OCI-LY3 (cell line): Measurements from ENCODE around the gene MUSTN1.

ENCODE experiments used
- EZH2phosphoT487 ChIP-seq: fragments of 200-600 bp; shearing (Covaris generic); IDR thresholded peaks from 2 replicates; pipeline ENCODE4 v1.6.1; 2018; ENCODE audit warnings: antibody characterized with exemption, mixed run types, low read depth
- TF ChIP-seq, protein P1 (sequence below): fragments of 200-600, 300-600 bp; sonication (generic); IDR thresholded peaks from 2 replicates; pipeline ENCODE4 v1.5.1; 2014; ENCODE audit warnings: antibody characterized with exemption, low read length, low read depth

DNA sequence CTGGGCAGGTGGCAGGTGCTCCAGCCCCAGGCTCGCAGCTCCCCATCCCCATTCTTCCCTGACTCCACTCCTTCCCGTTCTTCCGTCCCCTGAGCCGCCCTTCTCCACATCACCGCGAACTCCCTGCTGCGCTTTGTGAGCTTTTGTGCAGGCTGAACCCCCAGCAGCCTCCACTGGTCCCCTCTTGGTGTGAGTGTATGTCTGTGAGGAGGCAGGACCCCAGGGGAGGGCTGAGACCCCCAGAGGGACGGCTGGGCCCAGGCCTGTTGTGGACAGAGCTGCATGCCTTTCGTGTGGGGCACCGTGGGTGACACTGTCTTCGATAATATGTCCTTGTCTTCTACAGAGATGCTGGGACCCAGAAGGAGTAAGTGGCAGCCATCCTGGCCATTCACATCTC lies 47.6 kb downstream of the MUSTN1 start:
- TF ChIP-seq, protein P1, sequence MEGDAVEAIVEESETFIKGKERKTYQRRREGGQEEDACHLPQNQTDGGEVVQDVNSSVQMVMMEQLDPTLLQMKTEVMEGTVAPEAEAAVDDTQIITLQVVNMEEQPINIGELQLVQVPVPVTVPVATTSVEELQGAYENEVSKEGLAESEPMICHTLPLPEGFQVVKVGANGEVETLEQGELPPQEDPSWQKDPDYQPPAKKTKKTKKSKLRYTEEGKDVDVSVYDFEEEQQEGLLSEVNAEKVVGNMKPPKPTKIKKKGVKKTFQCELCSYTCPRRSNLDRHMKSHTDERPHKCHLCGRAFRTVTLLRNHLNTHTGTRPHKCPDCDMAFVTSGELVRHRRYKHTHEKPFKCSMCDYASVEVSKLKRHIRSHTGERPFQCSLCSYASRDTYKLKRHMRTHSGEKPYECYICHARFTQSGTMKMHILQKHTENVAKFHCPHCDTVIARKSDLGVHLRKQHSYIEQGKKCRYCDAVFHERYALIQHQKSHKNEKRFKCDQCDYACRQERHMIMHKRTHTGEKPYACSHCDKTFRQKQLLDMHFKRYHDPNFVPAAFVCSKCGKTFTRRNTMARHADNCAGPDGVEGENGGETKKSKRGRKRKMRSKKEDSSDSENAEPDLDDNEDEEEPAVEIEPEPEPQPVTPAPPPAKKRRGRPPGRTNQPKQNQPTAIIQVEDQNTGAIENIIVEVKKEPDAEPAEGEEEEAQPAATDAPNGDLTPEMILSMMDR: no peak
- TF ChIP-seq EZH2phosphoT487: no peak
